Measurements from ENCODE around the gene SBNO2.

SBNO2 gene

GRCh38 chr19:1103708-1104310 is 70.3 kb downstream of the SBNO2 start, which contains the start of gene GPX4:
TSS of gene GPX4 (plus strand) at chr19:1103994. CDS start at chr19:1104044, 50 bp downstream.
- peak; percentile 99 for DNase-seq

DNA sequence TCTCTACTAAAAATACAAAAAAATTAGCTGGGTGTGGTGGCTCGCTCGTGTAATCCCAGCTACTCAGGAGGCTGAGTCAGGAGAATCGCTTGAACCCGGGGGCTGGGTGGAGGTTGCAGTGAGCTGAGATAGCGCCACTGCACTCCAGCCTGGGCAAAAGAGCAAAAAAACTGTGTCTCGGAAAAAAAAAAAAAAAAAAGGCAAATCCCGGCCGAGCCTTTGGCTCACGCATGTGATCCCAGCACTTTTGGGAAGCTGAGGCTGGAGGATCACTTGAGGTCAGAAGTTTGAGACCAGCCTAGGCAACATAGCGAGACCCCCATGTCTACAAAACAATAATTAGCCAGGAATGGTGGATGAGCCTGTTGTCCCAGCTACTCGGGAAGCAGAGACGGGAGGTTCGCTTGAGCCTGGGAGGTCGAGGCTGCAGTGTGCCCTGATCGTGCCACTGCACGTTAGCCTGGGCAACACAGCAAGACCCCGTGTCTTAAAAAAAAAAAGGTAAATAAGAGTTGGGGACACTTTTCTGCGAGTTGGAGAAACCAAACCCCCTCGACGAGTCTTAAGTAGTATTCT is 70.8 kb downstream of the SBNO2 start:
- no peak for DNase-seq

DNA sequence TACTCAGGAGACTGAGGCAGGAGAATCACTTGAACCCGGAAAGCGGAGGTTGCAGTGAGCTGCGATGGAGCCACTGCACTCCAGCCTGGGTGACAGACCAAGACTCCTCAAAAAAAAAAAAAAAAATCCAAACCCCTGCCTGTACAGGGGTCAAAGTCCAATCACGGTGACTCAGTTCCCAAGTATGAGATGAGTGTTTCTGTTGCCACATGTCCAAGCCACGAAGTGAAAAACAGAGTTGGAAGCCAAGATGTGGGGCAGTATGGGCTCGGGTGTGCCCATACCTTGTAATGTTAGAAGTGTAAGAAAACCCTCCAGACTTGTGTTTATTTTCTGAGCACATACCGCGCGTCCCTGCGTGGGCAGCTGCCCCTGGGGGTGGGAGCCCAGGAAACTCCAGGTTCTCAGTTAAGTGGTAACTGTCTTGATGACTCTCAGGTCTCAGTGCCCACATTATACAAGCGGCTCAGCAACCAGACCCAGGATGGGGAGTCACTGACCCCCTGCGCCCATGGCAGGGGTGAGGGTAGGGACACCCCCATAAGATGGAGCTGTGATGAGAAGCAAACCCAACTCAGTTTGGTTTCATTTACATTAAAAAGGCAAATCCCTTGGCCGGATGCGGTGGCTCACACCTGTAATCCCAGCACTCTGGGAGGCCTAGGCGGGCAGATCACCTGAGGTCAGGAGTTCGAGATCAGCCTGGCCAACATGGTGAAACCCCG is 71.5 kb downstream of the SBNO2 start:
- no peak for DNase-seq

GRCh38 chr19:1101337-1101698 is 72.8 kb downstream of the SBNO2 start:
- no peak for DNase-seq

- no peak for DNase-seq
Observed at GRCh38 chr19:1098177-1099051, 75.7 kb downstream of the SBNO2 start.

DNA sequence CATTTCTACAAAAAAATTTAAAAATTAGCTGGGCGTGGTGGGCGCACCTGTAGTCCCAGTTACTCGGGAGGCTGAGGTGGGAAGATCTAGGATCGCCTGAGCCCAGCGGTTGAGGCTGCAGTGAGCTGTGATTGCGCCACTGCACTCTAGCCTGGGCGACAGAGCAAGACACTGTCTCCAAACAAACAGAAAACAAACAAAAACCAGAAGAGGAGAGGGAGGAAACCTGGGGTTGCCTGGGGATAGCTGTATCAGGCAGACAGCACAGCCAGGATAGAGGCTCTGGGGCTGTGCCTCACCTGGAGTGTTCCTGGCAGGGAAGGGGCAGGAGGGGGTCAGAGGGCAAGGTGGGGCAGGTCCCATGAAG is 76.3 kb downstream of the SBNO2 start:
- no peak for DNase-seq

DNA sequence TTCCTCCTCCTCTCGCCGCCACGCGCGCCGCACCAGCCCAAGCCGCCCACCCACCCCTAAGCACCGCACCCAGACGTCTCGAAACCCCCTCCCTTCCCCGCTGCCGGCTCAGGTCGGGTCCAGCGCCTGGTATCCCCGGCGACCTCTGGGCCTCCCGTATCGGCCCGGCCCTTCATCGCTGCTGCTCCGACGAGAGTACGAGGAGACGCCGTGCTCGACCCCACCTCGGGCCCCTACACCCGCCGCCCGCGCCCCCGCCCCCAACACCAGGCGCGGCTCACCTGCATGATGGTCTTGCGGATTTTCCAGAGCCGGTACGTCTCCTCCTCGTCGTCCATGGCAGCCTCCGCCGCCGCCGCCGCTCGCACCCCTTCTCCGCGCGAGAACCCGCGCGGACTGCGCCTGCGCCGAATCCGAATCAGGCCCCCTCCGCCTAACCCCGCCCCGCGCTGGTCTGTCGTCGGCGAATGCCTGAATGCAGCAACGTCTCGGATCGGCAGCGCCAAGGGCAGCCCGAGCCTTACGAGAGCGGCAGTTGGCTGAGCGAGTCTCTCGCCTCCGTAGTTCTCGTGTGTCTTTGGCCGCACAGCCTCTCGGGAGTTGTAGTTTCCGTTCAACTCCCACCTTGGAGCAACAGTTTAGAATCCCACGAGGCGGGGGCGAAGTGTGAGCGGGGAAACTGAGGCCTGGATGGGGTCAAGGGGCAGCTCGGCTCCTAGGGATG is 78.9 kb downstream of the SBNO2 start, which contains the start of gene POLR2E:
POLR2E (minus strand) TSS at position 398 of the 724 bp plus-strand sequence; CDS start at position 338, 60 bp downstream.
- peak; percentile 97 for DNase-seq

DNA sequence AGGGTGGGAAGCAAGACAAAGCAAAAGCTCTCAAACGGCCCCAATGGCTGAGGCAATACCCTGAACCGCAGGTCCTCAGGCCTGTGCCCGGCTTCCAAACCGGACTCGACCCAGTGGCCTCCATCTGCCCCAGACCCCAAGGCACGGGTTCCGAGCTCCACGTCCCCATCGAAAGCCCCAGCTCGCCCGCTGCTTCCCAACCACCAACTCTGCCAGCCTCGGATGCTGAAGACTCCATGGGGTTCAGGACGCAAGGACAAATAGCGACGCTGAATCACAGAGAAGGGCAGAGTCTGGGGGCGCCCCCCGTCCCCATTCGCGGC is 79.5 kb downstream of the SBNO2 start:
- DNase-seq = no peak

GRCh38 chr19:1093811-1094553 is 80.1 kb downstream of the SBNO2 start:
- DNase-seq = no peak

- no peak for DNase-seq
Observed at GRCh38 chr19:1093330-1093729, 80.7 kb downstream of the SBNO2 start.

GRCh38 chr19:1091544-1092175 is 82.4 kb downstream of the SBNO2 start:
- no peak for DNase-seq

DNA sequence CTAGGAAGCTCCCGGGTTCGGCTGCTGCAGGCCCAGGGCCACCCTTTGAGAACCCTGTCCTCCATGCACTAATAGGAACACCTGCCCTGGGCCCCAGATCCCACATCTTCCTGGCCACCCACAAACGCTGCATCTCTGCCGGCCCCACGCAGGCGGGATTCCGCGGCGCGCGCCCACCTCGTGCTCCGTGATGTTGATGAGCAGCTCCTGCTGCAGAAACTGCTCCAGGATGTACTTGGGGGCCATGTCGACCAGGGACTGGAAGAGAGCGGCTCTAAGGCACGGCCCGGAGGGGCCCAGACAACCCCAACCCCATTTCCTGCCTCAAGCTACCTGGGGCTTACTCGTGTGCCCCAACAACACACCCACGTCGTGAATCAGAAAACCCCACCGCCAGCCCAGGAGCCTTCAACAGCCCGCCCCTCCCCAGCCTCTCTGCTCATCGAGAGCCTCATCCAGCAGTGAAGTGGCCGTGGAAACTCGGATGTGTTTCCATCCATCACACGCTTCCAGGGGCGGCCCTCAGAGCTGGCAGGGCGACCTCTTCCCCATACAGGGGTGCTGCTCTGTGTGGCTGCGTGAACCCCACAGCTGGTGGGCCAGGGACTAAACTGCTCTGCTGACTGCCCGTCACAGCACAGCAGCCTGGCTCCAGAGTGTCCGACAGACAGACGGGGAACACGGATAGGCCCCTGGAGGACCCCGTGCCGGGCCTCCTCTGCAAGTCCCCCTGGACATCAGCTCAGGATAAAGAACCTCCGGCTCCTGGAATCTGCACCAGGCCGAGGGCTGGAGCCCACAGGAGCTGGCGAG is 83.1 kb downstream of the SBNO2 start:
- DNase-seq = no peak

GRCh38 chr19:1089891-1090290 is 84.2 kb downstream of the SBNO2 start:
- DNase-seq = no peak

- DNase-seq = no peak
Observed at GRCh38 chr19:1089126-1089771, 84.8 kb downstream of the SBNO2 start.

- no peak for DNase-seq
Observed at GRCh38 chr19:1088416-1089010, 85.6 kb downstream of the SBNO2 start.

- no peak for DNase-seq
Observed at GRCh38 chr19:1087813-1088415, 86.2 kb downstream of the SBNO2 start.

- no peak for DNase-seq
Observed at GRCh38 chr19:1086613-1087012, 87.5 kb downstream of the SBNO2 start.

DNA sequence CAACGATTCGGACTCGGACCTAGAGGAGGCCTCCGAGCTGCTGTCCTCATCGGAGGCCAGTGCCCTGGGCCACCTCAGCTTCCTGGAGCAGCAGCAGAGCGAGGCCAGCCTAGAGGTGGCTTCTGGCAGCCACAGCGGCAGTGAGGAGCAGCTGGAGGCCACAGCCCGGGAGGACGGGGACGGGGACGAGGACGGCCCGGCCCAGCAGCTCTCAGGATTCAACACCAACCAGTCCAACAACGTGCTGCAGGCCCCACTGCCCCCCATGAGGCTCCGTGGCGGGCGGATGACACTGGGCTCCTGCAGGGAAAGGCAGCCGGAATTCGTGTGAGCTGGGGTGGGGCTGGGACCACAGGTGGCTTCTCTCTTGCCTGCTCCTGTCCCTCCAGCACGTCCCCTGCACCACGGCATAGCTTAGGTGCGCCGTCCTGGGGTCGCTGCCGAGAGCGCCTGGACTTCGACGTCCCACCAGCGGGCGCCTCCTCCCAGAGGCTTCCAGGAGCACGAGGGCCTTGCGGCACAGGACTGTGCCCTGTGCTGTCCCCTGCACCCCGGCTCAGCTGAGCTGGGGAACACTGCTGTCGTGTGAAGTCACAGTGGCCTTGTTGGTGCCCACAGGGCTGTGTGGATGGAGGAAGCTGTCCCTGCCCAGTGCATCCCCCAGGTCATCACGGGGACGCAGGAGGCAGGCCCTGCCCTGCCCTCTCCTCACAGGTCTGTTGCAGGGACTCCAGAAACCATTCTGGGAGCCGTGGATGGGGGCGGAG is 88.2 kb downstream of the SBNO2 start:
- DNase-seq = no peak

Data from NCI-H2171 (cell line).